GM21619 (cell line): ENCODE data around the gene ZNF398.

Source experiments
- ATAC-seq: cut with Tn5 transposase; IDR thresholded peaks from one replicate; pipeline ENCODE4 v1.9.1; 2021; ENCODE audit not compliant: unreplicated experiment

Gene ZNF398

DNA sequence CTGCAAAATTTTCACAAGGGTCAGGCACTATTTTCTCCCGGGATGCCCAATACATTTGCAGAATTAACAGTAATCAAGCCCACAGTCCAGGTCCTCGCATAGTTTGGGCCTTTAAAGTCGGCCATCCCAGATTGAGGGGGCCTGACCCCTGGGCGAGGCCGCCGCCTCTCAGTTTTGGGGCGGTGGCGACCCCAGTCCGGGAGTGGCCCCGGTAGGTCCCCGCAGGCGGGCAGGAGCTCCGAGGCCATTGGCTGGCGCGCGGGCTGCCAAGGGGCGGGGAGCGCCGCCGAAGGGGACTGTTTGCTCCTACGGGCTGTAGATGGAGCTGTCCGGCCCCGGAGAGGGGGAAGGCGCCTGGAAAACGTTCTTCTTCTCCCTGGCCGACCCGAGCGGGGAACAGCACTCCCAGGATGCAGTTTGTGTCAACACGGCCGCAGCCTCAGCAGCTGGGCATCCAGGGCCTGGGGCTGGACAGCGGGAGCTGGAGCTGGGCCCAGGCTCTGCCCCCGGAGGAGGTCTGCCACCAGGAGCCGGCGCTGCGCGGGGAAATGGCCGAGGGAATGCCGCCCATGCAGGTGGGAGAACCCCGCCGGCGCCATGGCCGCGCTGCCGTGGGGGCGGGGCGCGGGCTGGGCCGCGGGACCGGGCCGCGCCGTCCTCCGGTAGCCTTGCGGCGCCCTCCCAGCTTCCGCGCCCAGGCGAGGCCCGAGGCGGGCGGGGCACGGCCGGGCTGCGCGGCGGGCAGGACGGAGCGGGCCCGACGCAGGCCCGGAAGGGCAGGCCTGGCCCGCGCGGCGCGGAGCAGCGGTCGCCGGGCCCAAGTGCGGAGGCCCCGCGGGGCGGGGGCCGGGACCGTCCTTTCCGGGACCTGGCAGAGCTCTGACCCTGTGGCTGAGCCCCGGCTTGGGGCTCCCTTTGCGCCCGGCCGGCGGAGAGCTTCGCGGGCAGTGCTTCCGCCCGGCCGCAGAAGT is 48.2 kb downstream of the ZNF398 start, which contains the start of gene ZNF282:
Gene ZNF282 (plus strand): TSS at position 367 of the 971 bp plus-strand sequence. CDS start 44 bp downstream, at position 411.
- peak; percentile 93 for ATAC-seq

DNA sequence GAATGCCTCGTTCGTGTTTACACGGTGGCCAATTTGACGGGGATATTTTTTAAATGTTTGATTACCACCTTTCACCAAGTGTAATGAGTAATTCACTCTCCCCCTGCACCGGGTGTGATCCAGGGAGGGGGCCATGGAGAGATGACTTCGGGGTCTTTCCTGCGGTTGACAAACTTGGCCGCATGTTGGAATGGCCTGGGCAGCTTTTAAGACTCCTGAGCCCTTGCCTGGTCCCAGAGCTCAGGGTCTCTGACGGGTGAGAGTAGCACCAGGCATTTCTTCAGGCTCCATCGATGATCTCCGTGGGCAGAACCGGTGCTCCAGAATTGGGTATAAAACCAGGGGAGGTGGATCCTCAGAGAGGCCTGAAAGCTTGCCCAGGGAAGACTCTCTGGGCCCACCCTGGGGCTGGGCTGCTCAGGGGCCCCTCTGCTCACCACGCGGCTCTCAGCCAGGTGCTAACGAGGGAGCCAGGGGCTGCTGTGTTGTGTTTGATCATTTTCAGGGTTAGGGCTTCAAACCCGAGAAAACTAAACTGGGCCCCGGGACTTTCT is 49.0 kb downstream of the ZNF398 start:
- ATAC-seq: no peak

DNA sequence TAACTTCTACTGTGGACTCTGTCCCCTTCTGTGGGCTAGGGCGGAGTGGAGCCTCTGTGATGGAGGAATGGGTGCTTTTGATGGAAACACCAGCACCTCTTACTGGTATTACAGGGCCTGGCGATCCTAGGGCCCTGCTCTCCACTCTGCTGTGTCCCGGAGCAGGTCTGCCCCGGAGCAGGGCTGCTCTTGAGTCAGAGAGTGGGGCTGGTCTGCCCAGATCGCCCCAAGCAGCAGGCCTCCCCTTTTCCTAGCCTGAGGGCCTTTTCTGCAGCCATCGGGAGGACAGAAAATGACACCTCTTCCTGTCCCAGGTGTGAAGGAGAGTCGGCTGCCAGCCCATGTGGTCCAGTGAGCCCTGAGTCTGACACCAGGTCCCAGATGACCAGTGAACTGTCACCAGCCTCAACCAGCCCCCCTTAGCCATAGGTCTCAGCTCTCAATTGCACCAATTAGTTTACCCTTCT is 49.5 kb downstream of the ZNF398 start:
- ATAC-seq: no peak

DNA sequence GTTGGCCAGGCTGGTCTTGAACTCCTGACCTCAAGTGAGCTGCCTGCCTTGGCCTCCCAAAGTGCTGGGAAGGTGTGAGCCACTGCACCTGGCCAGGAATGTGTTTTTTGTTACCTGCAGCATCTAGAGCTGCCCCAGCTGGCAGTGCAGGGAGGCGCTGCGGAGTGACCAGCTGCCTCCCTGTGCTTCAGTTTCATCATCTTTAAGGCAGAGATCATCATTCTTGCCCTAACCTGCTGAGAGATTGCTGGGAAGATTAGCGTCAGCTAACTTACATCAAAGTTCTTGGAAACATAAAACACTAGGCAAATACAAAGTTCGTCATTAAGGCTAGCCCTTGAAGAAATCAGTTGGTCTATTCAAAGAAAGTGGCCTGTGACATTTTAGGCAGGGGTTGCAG is 50.4 kb downstream of the ZNF398 start:
- no peak for ATAC-seq

DNA sequence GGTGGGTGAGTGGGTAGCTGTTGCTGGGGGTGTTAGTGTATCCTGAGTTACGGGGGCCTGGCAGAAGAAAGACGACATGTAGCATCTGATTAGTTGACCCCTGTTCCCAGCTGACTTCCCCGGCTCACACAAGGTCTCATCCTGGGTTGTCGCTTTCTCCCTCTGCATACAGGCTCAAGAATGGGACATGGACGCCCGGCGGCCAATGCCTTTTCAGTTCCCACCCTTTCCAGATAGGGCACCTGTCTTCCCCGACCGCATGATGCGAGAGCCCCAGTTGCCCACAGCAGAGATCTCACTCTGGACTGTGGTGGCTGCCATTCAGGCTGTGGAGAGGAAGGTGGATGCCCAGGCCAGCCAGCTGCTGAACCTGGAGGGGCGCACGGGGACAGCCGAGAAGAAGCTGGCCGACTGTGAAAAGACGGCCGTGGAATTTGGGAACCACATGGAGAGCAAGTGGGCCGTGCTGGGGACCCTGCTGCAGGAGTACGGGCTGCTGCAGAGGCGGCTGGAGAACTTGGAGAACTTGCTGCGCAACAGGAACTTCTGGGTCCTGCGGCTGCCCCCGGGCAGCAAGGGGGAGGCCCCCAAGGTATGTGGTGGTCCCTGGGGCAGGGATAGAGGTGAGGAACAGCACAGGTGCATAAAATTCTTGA is 51.0 kb downstream of the ZNF398 start:
- no peak for ATAC-seq

DNA sequence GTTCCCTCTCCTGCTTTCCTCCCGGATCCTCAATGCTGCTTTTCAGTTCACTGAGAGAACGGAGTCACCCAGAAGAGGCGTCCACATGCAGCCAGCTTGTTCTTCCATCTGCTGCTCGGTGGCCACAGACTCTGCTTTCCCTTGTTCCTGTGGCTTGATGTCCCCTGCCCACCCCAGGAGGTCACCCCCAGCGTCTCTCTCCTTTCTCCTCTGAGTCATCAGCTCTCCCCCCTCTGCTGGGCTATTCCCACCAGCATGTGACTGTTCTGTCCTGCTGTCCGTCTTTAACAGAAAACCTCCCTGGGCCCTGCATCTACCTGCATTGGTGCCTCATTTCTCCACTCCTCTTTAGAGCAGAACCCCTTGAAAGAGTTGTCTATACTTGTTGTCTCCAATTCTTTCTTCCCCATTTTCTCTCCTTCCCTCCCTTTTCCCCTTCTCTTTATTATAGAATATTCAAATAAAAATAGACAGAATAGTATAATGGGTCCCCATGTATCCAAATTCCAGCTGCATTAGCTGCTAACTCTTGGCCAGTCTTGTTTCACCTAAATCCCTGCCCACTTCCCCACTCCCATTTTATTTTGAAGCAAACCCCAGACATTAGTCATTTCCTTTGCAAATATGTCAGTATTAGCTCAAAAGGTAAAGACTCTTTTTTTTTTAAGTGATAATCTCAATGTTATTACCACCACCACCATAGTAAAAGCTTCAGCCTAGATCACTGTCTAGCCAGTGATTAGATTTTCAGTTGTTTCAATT is 52.2 kb downstream of the ZNF398 start:
- no peak for ATAC-seq

DNA sequence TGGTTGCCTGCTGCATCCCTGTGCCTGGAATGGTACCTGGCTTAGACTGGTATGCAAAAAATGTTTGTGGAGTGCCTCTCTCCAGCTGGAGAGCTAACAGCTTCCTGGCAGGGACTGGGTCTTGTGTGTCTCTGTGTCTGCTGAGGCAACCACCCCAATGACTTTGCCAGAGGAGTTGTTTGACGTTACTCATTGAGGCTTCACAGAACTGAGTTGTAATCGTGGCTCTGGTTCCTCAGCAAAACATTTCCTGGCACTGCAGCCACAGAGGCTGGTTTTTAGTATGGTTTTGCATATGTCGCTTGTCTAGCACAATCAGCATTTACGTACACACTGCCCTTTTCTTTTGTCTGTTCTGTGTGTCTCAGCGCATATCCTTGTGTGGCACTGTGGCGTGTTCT is 55.6 kb downstream of the ZNF398 start:
- ATAC-seq: no peak

DNA sequence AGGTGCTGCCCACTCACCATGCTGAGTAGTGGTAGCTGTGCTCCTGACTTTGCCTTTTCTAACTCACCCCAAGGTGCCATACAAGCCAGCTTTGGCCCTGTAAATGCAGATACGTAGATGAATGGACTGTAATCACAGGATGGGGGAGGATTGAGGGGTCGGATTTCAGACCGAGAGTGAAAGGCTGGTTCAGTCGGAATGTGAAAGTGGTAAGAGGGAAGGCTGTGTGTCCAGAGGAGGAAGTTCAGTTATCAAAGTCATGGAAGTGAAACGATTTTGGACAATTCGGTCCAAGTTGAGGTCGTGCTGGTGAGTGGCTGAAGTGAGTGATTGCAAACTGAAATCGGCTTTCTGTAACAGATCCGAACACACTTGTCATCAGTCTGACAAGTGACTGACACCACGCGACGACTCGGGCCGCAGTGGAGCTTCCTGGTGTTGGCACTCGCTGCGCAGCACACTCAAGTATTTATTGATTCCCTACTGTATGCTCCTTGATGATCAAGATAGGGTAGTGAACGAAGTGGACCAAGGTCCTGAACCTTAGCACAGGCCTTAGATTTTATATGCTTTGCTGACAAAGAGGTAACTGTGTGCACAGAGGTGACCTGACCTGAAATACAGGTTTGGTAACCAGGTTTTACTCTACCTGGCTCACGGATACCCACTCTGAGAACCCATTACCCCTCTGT is 58.6 kb downstream of the ZNF398 start:
- no peak for ATAC-seq

DNA sequence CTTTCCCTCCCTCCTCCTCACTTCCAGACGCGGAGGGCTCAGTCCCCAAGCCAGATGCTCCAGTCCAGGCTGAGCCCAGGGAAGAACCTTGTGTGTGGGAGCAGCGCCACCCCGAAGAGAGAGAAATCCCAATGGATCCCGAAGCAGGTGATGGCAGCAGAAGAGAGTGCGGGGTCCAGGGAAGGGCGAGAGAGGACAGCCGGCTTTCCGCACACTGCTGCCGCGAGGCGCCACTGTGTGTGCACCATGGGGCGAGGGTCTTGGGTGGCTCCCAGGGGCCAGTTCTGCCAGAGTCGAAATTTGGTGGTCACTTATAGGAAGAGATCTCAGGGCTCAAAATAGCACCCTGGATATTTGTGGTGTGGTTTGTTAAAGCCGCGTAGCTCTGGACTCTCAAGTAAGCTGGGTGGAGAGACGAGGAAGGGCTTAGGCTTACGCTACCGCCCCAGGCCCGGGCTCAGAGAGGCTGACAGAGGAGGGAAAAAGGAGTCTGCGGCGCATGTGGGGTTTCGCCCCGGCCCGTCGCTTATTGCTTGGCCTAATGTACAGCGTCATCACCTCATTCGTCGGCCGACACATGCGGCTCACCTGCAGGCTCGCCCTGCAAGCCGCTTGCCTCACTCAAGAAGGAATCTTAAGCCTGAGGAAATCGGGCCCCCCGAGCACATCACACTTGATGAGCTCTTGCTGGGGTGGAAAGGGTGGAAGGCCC is 60.2 kb downstream of the ZNF398 start:
- ATAC-seq: no peak

DNA sequence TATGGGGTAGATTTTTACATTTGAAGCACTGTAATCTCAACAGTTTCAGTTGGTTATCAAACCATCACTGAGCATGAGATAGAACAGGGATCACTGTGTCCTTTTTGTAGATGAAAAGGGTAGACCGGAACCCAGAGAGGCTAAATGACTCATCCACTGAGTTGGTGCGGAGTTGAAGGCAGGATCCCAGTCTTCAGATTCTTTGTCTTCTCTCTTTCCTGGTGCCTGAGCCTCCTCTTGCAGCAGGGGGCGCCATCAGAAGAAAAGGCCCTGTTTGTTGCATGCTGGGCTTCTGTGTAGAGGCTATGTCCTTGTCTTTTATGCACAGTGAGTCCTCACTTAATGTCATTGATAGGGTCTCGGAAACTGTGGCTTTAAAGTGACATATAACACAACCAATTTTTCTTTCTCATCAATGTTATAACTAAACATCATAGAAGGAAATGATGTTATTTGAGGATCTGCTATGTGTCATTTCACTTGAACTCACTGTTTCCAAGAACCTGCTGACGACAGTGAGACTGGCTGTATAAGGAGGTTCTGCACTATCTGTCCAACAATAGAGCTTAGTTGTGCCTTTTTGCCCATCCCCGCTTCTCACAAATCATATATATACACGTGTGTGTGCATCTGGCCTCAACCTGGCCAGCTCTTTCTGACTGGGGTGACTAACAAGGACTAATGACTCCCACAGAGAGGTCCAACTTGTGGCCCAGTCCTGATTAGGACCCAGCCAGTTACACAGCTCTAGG is 62.4 kb downstream of the ZNF398 start:
- ATAC-seq: peak; percentile 62

DNA sequence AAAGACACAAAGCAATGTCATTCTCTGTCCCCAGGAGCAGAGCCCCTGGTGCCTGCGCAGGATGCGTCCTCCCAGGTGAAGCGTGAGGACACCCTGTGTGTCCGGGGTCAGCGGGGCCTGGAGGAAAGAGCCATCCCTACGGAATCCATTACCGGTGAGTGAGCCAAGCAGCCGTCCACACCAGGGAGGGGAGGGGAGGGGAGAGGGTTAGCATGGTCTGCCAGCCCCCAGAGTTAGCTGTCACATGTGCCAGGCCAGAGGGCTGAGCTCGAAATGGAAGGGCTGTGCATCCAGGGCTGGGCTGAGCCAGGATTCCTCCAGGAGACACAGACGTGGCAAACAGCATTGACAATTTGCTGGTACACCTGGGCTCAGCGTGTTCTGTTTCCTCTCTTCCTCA is 63.3 kb downstream of the ZNF398 start:
- no peak for ATAC-seq

DNA sequence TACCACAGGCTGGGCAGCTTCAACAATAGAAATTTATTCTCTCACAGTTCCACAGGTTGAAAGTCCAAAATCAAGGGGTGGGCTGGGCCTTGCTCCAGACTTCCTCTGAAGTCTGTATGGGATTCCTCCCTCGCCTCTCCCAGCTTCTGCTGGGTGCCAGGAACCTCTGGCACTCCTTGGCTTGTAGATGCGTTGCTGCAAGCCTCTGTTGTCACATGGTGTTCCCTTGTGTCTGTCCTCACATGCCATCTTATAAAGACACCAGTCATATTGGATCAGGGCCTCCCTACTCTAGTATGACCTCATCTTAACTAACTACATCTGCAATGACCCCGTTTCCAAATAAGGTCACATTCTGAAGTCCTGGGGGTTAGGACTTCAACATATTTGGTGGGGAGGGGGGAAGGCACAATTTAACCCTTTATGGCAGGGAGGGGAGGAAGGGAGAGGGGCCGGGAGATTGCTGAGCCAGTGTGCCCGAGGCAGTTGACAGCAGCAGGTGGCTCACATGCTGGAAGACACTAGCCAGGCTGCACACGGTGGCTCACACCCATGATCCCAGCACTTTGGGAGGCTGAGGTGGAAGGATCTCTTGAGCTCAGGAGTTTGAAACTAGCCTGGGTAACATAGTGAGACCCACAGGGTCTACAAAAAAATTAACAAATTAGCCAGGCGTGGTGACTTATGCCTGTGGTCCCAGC is 66.9 kb downstream of the ZNF398 start:
- ATAC-seq: no peak

DNA sequence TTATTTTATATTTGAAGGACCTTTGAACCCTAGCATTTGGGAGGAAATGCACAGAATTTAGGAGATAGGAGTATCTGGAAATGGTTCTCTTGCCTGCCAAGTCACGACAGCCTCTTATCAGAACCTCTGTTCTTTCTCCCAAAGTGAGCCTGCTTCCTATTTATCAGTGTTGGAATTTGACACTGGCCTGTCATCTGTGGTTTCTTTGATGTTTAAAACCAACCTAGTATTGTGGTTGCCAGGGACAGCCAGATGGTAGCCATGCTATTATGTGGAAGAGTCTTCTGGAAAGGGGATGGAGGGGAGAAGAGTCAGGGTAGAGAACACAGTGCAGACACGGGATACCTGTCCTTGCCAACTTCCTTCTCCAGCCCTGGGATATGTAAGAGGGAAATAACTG is 69.1 kb downstream of the ZNF398 start:
- no peak for ATAC-seq

DNA sequence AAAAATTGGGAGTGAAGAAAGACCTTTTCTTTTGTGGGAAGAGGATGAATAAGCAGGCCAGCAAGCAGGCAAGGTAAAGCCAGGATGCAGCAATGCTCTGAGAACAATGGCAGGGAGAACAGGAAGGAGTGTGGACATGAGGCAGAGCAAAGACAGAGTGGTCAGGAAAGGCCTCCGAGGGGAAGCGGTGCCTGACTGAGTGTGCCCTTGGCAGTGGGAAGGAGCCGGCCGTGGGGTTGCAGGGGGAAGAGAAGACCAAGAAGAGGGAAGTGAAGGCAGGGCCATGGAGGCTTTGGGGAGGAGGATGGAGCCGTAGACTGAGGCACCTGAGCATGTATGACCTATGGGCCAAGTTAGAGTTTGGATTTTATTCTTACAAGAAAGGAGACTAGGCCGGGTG is 70.3 kb downstream of the ZNF398 start:
- no peak for ATAC-seq

DNA sequence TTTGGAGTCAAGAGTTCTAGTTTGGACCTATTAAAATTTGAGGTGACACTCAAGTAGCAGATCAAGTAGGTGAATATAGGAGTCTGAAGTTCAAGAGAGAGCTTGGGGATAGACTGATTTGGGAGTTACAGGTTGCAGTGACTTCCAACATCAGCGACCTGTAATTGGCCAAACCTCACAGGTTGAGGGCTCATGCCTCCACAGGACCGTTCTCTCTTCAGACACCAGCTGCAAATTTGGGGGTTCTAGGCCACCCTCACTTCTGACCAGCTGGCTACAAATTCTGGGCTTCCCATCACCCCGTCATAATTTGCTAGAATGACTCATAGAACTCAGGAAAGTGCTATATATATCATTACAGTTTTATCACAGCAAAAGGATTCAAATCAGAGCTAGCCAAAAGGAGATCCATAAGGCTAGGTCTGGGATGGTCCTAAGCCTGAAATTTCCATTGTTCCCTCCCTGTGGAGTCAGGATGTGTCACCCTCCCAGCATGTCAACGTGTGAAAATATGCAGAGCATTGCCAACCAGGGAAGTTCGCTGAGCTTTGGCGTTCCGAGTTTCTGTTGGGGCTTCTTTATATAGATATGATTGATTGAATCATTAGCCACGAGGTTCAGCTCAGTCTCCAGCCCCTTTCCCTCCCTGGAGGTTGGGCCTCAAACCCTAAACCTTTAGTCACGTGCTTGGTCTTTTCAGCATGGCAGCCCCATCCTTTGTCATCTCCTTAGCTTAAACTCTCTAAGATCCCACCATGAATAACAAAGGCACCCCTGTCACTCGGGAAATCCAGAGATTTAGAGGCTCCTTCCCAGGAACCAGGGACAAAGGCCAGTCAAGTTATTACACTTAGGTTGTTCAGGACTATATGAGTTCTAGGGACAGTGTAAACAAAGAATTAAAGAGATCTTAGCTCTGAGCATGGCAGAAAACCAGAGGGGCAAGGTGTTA is 71.5 kb downstream of the ZNF398 start:
- no peak for ATAC-seq

DNA sequence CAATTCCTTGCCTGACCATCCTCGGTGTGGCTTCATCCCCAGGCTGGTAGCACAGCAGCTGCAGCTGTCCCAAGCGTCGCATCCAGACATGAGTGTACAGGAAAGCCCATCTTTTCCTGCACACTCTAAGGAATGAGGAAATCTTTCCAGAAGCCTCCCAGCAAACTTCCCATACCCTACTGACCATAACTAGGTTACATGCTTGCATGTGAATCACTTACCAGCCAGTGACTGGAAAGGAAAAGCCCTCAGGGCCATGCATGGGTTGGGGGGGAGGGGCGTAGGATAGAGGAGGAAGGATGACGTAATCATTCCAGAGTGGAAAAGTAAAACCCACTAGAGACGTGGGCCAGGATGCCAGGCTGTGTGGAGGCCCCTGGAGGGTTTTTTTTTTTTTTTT is 73.3 kb downstream of the ZNF398 start:
- ATAC-seq: no peak

DNA sequence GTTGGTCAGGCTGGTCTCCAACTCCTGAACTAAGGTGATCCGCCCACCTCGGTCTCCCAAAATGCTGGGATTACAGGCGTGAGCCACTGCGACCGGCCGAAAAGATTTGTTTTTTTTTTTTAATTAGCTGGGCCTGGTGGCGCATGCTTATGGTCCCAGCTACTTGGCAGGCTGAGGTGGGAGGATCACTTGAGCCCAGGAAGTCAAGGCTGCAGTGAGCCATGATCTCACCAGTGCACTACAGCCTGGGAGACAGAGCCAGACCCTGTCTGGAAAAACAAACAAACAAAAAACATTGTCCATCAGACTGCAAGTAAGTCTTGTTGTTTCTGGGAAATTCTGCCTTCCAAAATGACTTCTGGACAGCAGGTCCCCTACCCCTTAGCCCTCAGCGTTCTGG is 75.9 kb downstream of the ZNF398 start:
- ATAC-seq: no peak
